D721Med (cell line): Measurements from ENCODE around the gene CCNI2.

ENCODE experiments used
- DNase-seq: peaks from one replicate; pipeline ENCODE4 v3.0.0; 2011; ENCODE audit warnings: low spot score; ENCODE audit not compliant: insufficient read length
- FAIRE-seq: peaks from 2 replicates; lab custom pipeline; 2011; peaks lifted over from hg19 to GRCh38; lab: Jason Lieb, UNC
- CTCF ChIP-seq: IDR thresholded peaks from 2 replicates; pipeline ENCODE4 v1.5.1; 2012; ENCODE audit warnings: mild to moderate bottlenecking, control low read depth; ENCODE audit not compliant: insufficient read depth; ENCODE audit errors: missing control alignments

CCNI2 gene

GRCh38 chr5:132742158-132742557 is 5.1 kb upstream of the CCNI2 start:
- TF ChIP-seq CTCF = no peak
- DNase-seq = no peak
- no peak for FAIRE-seq

GRCh38 chr5:132742626-132743025 is 4.6 kb upstream of the CCNI2 start:
- no peak for FAIRE-seq
- no peak for TF ChIP-seq CTCF
- no peak for DNase-seq

- TF ChIP-seq CTCF = no peak
- no peak for FAIRE-seq
- no peak for DNase-seq
These were observed 2.6 kb upstream of the CCNI2 start for GRCh38 chr5:132744659-132745058.

- no peak for TF ChIP-seq CTCF
- FAIRE-seq = no peak
- no peak for DNase-seq
These were observed 653 bp upstream of the CCNI2 start for GRCh38 chr5:132746592-132746953.

- TF ChIP-seq CTCF = no peak
- DNase-seq = no peak
- no peak for FAIRE-seq
These were observed 602 bp downstream of the CCNI2 start for GRCh38 chr5:132747616-132748440.

- FAIRE-seq = no peak
- TF ChIP-seq CTCF = no peak
These were observed 1.3 kb downstream of the CCNI2 start for GRCh38 chr5:132748522-132749000.

GRCh38 chr5:132749506-132749905 is 2.3 kb downstream of the CCNI2 start:
- DNase-seq = no peak
- no peak for TF ChIP-seq CTCF
- FAIRE-seq = no peak

More at GRCh38 chr5:132748522-132749000, 1.3 kb downstream of the CCNI2 start:
- DNase-seq = no peak
